Measurements from ENCODE around the gene PSMB2. TPM values are rescaled to one million over a fixed set of nuclear protein-coding genes. Genes with fewer than 3 reads are reported as not detected.
A peak's percentile ranks its signal among the peaks of the same experiment; 100 is the strongest.

The PSMB2 gene
- total RNA-seq, 4 donors from 2014 or later = 40.4 to 48.6 (median 41.5) TPM

GRCh38 chr1:35557611-35558373 is 83.5 kb downstream of the PSMB2 start, which contains the start of gene NCDN:
NCDN (plus strand) TSS chr1:35557799; CDS start chr1:35558191, 392 bp downstream.
- DNase-seq (ENCODE audit: low spot score in 2 of 2) = peak; percentile 96 to 99
- intact Hi-C loops (cut with DNase I; ENCODE audit: low total_unique reads) = no loop called here
- no peak for TF ChIP-seq POLR2A (IDR thresholded peaks at IDR 0.05)
- no peak for TF ChIP-seq CTCF (IDR thresholded peaks at IDR 0.05)
- WGBS, 2 donors = 0 to 1% methylated on average over 52 of the region's 58 CpGs
- H3K4me3 ChIP-seq (ENCODE audit: low read depth, poor library complexity, severe bottlenecking) = peak within 1 kb of the TSS; percentile 83

- WGBS, 2 donors = 2% methylated on average over 36 of the region's 39 CpGs; no CpG with 5 or more reads in 1 of the 2 donors
- intact Hi-C loops (cut with DNase I; ENCODE audit: low total_unique reads) = no loop called here
- TF ChIP-seq CTCF (IDR thresholded peaks at IDR 0.05) (no peak), POLR2A (IDR thresholded peaks at IDR 0.05) (no peak)
- H3K4me3 ChIP-seq (ENCODE audit: low read depth, poor library complexity, severe bottlenecking) = peak within 1 kb of the TSS; percentile 83
- DNase-seq (ENCODE audit: low spot score in 2 of 2) = no peak
Measured at GRCh38 chr1:35557118-35557610, 84.2 kb downstream of the PSMB2 start, which contains the start of gene KIAA0319L. KIAA0319L (minus strand) TSS chr1:35557403; CDS start chr1:35554491, 2,912 bp downstream.

GRCh38 chr1:35556484-35557117 is 84.7 kb downstream of the PSMB2 start:
- intact Hi-C loops (cut with DNase I; ENCODE audit: low total_unique reads) = no loop called here
- peak overlapping the region; percentile 83 for H3K4me3 ChIP-seq (ENCODE audit: low read depth, poor library complexity, severe bottlenecking)
- WGBS, 2 donors = 2 to 4% methylated on average over 12 to 13 of the region's 17 CpGs
- TF ChIP-seq POLR2A (IDR thresholded peaks at IDR 0.05) = no peak
- no peak for TF ChIP-seq CTCF (IDR thresholded peaks at IDR 0.05)
- DNase-seq (ENCODE audit: low spot score in 2 of 2) = no peak

GRCh38 chr1:35555601-35556477 is 85.5 kb downstream of the PSMB2 start:
- intact Hi-C loops (cut with DNase I; ENCODE audit: low total_unique reads) = no loop called here
- 35 to 46% methylated on average over 10 of the region's 10 CpGs for WGBS, 2 donors
- H3K4me3 ChIP-seq (ENCODE audit: low read depth, poor library complexity, severe bottlenecking) = no peak overlapping the region
- no peak for DNase-seq (ENCODE audit: low spot score in 2 of 2)
- TF ChIP-seq POLR2A (IDR thresholded peaks at IDR 0.05) = no peak
- no peak for TF ChIP-seq CTCF (IDR thresholded peaks at IDR 0.05)

GRCh38 chr1:35555212-35555584 is 86.1 kb downstream of the PSMB2 start:
- 41 to 47% methylated on average over 4 of the region's 4 CpGs for WGBS, 2 donors
- no peak for DNase-seq (ENCODE audit: low spot score in 2 of 2)
- TF ChIP-seq POLR2A (IDR thresholded peaks at IDR 0.05) (no peak), CTCF (IDR thresholded peaks at IDR 0.05) (no peak)
- intact Hi-C loops (cut with DNase I; ENCODE audit: low total_unique reads) = no loop called here
- no peak overlapping the region for H3K4me3 ChIP-seq (ENCODE audit: low read depth, poor library complexity, severe bottlenecking)
